ENCODE results near the gene NKD1.

NKD1 gene

GRCh38 chr16:50601341-50601740 lies 53.1 kb downstream of the NKD1 start:
- no peak overlapping the region for H3K4me3 ChIP-seq (ENCODE audit: low read depth, low read length)
- TF ChIP-seq, protein P1, sequence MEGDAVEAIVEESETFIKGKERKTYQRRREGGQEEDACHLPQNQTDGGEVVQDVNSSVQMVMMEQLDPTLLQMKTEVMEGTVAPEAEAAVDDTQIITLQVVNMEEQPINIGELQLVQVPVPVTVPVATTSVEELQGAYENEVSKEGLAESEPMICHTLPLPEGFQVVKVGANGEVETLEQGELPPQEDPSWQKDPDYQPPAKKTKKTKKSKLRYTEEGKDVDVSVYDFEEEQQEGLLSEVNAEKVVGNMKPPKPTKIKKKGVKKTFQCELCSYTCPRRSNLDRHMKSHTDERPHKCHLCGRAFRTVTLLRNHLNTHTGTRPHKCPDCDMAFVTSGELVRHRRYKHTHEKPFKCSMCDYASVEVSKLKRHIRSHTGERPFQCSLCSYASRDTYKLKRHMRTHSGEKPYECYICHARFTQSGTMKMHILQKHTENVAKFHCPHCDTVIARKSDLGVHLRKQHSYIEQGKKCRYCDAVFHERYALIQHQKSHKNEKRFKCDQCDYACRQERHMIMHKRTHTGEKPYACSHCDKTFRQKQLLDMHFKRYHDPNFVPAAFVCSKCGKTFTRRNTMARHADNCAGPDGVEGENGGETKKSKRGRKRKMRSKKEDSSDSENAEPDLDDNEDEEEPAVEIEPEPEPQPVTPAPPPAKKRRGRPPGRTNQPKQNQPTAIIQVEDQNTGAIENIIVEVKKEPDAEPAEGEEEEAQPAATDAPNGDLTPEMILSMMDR (IDR thresholded peaks at IDR 0.05; ENCODE audit: borderline replicate concordance, insufficient read depth, low read depth, low read length): no peak

- no peak overlapping the region for H3K4me3 ChIP-seq (ENCODE audit: low read depth, low read length)
- TF ChIP-seq, protein P1 (IDR thresholded peaks at IDR 0.05; ENCODE audit: borderline replicate concordance, insufficient read depth, low read depth, low read length): no peak
These were observed 53.9 kb downstream of the NKD1 start for GRCh38 chr16:50602126-50602525.

DNA sequence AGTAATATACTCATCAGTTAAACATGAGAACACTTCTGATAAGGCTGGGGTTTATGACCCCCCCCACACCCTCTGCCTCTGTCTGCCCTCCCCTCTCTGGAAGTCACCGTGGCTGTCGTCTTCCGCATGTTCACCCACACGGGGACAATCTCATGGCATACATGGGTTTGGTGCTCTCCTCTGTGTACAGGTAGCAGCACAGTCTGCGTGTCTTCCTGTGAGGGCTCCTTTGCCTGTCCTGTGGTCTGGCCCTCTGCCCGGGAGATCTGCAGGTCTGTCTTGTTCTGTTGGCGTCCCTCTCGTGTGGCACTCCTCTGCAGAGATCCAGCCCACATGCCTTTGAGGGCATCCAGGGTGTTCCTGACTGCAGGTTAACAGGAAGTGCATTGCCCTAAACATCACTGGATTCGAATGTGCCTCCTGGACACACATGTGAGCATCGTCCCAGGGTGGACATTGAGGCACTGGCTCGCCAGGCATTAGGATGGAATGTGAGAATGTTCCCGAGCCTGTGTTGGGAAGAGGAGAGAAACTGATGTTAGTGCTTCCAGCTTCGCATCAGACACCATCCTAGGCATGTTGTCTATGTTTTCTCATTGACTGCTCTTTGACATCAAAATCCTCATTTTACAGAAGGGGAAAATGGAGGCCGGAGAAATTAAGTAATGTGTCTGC lies 54.5 kb downstream of the NKD1 start:
- H3K4me3 ChIP-seq (ENCODE audit: low read depth, low read length): no peak overlapping the region
- TF ChIP-seq, protein P1 (IDR thresholded peaks at IDR 0.05; ENCODE audit: borderline replicate concordance, insufficient read depth, low read depth, low read length): no peak

DNA sequence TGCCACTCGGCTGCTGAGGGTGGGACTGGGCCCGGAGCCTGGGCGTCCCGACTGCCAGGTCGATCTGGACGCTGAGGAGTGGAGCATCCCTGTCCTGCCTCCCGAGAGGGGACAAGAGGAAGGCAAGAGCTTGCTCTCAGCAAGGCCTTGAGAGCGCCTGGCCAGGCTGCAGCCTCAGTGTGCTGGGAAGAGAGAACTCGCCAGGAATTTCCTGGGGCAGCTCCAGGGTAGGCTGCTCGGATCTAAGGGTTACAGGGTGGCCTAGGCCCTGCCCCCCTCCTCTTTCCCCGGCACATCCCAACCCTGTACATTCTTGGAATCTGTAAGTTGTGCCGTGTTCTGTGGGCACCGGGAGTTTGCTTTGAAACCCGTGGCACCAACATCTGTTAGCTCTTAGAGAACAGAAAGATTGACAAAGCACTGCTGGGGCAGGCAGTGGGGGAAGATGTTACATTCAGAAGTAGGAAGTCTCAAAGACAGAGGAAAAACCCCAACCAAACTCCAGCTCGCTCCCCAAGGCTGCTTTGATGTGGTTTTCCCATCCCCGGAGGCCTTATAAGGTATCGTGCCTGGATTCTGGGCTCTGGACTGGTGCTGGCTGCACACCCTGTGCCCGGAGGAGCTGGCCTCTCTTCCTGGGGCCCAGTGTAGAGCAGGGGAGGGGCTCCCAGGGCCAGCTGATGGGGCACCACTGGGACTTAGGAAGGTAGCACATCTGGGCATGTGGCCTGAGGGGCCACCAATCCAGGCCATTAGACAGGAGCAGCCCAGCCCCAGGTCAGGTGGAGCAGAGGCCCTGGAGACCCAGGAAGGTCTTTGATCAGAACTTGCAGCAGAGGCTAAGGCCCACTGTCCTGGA lies 55.2 kb downstream of the NKD1 start:
- TF ChIP-seq, protein P1 (IDR thresholded peaks at IDR 0.05; ENCODE audit: borderline replicate concordance, insufficient read depth, low read depth, low read length): no peak
- H3K4me3 ChIP-seq (ENCODE audit: low read depth, low read length): no peak overlapping the region

DNA sequence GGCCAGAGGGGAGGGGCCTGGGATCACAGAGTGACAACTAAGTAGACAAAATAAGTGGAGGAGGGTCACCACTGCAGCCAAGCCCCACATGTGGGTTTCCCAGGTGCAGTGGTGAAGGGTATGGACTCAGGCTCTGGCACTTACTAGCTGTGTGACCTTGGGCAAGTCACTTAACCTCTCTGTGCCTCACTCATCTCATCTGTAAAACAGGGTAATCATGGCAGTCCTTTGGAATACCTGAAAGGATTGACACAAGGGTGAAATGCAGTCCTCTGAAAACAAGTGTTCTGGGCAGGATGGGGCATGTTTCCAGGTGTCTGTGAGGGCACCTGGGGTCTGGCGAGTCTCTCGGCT lies 55.8 kb downstream of the NKD1 start:
- H3K4me3 ChIP-seq (ENCODE audit: low read depth, low read length): no peak overlapping the region
- TF ChIP-seq, protein P1 (IDR thresholded peaks at IDR 0.05; ENCODE audit: borderline replicate concordance, insufficient read depth, low read depth, low read length): no peak

GRCh38 chr16:50604610-50605009 lies 56.4 kb downstream of the NKD1 start:
- TF ChIP-seq, protein P1 (IDR thresholded peaks at IDR 0.05; ENCODE audit: borderline replicate concordance, insufficient read depth, low read depth, low read length): no peak
- no peak overlapping the region for H3K4me3 ChIP-seq (ENCODE audit: low read depth, low read length)
